GM13977 (cell line): ENCODE data around the gene RPA3.

Experiments used
- DNase-seq: peaks from one replicate; pipeline ENCODE4 v3.0.0; 2012; ENCODE audit warnings: low spot score
- in situ Hi-C: fragments of 300-500 bp; cut with MboI; formaldehyde crosslinking; loops from one replicate; pipeline ENCODE4 v1.12.0; 2022; ENCODE audit warnings: low sequenced_read_pairs, low pct_unique_long_range_greater_than_20kb, mixed read lengths, inconsistent platforms; ENCODE audit not compliant: unreplicated experiment
- TF ChIP-seq, protein P1 (sequence below): IDR thresholded peaks from 2 replicates; pipeline ENCODE4 v1.5.1; 2012; ENCODE audit warnings: mild to moderate bottlenecking, control low read depth; ENCODE audit not compliant: insufficient read depth; ENCODE audit errors: extremely low read depth, missing control alignments

The RPA3 gene

DNA sequence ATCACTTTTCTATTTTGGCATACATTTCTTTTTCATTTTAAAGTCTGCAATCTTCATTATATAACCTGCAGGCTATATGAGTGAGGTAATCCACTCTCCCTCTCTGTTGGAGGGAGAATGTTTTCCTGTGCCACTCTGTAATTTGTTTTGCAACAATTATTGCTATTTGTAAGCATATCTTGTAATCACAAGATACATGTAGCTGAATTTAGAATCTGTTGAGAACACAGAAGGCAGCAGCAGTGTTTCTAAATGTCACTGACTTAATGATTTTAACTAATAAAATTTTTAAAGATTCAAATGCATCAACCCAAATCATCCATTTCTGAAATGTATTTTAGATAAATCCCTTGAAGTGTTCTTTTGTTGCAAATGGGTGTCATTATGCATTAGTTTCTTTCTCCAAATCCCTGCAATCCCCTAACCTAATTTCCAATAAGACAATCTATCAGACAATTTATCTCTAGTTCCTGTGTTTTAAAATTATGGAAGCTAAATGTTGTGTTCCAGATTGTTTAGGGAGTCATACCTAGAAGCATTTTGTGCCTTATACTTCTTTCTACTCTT, 97.7 kb downstream of the RPA3 start:
- DNase-seq = no peak
- in situ Hi-C loops = no loop called here
- TF ChIP-seq, protein P1, sequence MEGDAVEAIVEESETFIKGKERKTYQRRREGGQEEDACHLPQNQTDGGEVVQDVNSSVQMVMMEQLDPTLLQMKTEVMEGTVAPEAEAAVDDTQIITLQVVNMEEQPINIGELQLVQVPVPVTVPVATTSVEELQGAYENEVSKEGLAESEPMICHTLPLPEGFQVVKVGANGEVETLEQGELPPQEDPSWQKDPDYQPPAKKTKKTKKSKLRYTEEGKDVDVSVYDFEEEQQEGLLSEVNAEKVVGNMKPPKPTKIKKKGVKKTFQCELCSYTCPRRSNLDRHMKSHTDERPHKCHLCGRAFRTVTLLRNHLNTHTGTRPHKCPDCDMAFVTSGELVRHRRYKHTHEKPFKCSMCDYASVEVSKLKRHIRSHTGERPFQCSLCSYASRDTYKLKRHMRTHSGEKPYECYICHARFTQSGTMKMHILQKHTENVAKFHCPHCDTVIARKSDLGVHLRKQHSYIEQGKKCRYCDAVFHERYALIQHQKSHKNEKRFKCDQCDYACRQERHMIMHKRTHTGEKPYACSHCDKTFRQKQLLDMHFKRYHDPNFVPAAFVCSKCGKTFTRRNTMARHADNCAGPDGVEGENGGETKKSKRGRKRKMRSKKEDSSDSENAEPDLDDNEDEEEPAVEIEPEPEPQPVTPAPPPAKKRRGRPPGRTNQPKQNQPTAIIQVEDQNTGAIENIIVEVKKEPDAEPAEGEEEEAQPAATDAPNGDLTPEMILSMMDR = no peak

GRCh38 chr7:7620236-7620635, 98.2 kb downstream of the RPA3 start:
- DNase-seq = no peak
- TF ChIP-seq, protein P1 = no peak
- in situ Hi-C loops = no loop called here

DNA sequence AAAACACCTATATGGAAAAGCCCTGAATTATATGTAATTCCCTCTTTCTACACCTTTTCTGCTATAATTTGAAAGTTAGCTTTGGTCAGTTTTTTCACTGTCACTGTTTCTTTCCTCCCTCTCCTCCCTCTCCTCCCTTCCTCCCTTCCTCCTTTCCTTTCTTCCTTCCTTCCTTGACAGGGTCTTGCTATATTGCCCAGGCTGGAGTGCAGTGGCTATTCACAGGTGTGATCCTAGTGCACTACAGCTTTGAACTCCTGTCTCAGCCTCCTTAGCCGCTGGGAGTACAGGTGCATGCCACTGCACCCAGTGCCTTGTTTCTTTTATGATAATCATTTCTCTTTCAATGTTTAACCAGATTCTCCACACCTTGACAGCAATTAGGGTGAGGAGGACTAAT, 100.0 kb downstream of the RPA3 start:
- TF ChIP-seq, protein P1 = no peak
- in situ Hi-C loops = no loop called here
- no peak for DNase-seq

DNA sequence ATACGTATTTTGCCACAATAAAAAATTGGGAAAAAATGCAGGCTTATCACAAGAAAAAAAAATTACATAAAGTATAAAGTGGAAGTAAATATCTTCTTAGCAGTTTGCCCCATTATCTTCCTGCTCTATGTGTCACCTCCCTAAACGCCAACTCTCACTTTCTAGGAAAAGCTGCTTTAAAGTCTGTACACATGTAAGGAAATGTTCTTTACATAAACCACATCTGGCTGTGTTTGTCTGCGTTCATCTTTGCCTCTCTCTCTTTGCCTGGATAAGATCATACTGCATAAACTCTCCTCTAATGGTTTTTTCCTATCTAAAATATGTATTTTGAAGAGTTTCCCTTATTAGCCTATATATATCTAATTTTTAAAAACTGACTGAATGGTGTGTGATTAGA, 100.9 kb downstream of the RPA3 start:
- TF ChIP-seq, protein P1 = no peak
- in situ Hi-C loops = no loop called here
- DNase-seq = no peak

DNA sequence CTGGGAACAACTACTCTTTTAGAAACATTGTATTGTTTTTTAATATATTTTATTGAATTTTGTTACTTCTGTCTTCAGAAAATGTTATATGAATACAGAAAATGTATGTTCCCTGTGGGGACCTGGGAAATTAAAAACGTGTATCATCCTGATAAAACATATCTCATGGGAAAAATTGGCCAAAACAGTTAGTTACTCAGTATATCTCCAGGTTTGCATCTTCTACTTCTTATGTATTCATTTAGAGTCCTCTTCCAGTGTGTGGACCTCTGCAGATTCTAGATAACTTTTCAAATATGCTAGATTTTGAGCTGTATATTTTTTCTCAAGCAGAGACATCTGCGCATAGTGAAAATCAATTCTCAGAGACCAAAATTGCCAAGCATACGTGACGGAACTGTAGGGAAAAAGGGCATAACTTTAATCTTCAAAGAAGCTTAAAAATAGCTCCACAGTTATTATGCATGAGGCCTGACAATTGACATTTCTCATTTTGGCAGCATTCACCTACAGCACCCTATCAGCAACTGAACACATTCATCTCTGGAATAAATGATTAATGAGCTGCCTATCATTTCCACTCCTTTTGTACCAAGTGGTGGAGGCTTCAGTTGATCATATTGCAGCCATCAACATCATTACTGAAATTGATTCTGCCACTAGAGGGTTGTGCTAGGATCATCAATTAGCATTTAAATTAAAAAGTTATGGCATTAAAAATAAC, 104.2 kb downstream of the RPA3 start:
- TF ChIP-seq, protein P1 = no peak
- DNase-seq = no peak
- in situ Hi-C loops = no loop called here

- TF ChIP-seq, protein P1 = no peak
- no peak for DNase-seq
- in situ Hi-C loops = no loop called here
These were observed 105.2 kb downstream of the RPA3 start for GRCh38 chr7:7613210-7613609.
